AG09309 (cell line): ENCODE data around the gene CLECL1.

Experiments used
- DNase-seq: peaks from one replicate; pipeline ENCODE4 v3.0.0-alpha.2; 2010; ENCODE audit warnings: low read depth
- H3K4me3 ChIP-seq: 2 replicates; pipeline ENCODE4 v1.5.1; 2011; ENCODE audit warnings: mild to moderate bottlenecking, low read depth, low read length, moderate library complexity; ENCODE audit not compliant: control insufficient read depth
- CTCF ChIP-seq: IDR thresholded peaks from 2 replicates; pipeline ENCODE4 v1.5.1; 2011; ENCODE audit warnings: mild to moderate bottlenecking, low read depth, low read length, inconsistent platforms; ENCODE audit not compliant: insufficient read depth, control insufficient read depth; ENCODE audit errors: missing control alignments

Gene CLECL1

DNA sequence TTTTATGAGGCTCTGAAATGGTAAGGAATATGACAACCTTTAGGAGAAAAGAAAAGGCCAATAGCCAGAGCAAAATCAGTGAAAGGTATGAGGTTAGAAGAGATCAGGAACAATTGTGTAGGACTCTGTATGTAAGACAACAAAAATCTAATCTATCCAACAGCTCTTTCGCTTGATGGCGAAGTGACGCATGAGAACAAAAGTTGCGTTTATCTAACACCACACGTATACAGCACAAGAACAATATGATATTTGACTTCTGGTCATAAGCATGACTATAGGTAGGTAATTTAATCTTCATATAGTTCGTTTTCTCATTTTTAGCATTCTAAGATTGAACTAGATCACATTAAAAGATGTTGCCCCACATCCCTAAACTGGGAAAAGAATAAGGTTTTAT, 1.5 kb downstream of the CLECL1 start:
- no peak overlapping the region for H3K4me3 ChIP-seq
- no peak for DNase-seq
- TF ChIP-seq CTCF, result no peak

- DNase-seq, result no peak
- H3K4me3 ChIP-seq, result no peak overlapping the region
- TF ChIP-seq CTCF, result no peak
Measured at GRCh38 chr12:9730591-9730990, 2.3 kb downstream of the CLECL1 start.

- TF ChIP-seq CTCF, result no peak
- DNase-seq, result no peak
- H3K4me3 ChIP-seq, result no peak overlapping the region
Measured at GRCh38 chr12:9730011-9730410, 2.9 kb downstream of the CLECL1 start.

- no peak for TF ChIP-seq CTCF
- no peak for DNase-seq
- no peak overlapping the region for H3K4me3 ChIP-seq
Measured at GRCh38 chr12:9729082-9729481, 3.8 kb downstream of the CLECL1 start.

DNA sequence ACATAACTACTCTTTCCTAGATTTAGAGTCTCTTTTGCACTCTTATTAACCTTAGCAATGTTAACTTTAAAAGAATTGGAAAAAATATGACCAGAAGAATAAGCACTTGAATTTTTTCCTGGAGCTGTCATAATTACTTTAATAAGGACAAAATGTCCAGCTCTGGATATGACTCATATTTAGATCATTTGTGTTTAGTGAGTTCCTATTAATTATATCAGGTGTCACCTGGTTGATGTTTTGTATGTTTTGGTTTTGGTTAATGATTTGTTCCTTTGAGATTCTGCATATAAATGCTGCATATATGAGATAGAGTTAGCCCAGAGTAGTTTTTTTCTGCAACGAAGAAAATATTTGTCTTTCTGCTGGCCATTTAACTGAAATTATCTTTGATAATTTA, 5.1 kb downstream of the CLECL1 start:
- DNase-seq, result no peak
- TF ChIP-seq CTCF, result no peak
- H3K4me3 ChIP-seq, result no peak overlapping the region

GRCh38 chr12:9725213-9725870, 7.6 kb downstream of the CLECL1 start:
- no peak for TF ChIP-seq CTCF

DNA sequence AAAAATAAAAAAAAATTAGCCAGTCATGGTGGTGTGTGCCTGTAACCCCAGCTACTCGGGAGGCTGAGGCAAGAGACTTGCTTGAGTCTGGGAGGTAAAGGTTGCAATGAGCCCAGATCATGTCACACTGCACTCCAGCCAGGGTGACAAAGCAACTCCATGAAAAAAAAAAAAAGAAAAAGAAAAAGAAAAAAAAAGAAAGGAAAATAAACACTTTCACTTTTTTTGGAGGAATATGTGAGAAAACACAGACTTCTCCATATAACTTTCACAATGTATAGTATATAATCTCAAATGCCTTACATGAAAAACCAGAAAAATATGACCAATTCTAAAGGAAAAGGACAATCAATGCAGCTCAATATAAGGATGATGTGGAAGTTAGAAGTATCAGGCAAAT, 8.9 kb downstream of the CLECL1 start:
- TF ChIP-seq CTCF, result no peak
- no peak overlapping the region for H3K4me3 ChIP-seq
- no peak for DNase-seq

More at GRCh38 chr12:9725213-9725870, 7.6 kb downstream of the CLECL1 start:
- H3K4me3 ChIP-seq, result no peak overlapping the region
- DNase-seq, result no peak
